ENCODE data around the gene MARF1. TPM values are rescaled to one million over a fixed set of nuclear protein-coding genes. Genes with fewer than 3 reads are reported as not detected.

The MARF1 gene
- total RNA-seq, 1 experiment from 2014 or later, result 68.1 TPM

DNA sequence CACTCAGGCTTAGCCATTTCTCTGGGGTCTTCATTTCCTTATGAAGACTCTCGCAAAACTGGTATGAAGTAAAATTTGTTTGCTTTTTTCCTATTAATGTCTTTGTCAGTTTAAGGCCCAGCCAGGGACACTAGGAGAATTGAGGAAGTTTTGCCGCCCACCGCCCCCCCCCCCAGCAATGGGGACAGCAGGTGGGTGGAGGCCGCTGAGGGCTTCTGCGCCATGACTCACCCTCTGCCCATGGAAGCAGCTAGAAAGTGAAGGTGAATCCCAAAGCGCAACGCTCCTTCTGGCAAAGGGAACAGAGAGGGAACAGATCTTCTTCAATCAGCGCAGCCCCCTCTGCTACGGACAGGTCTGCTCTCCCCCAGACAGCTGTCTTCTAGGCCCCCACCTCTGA is 49.7 kb downstream of the MARF1 start:
- peaks cover 20% of the 10 kb centered on the region for H3K36me3 ChIP-seq (ENCODE audit: low read depth)
- DNase-seq, result no peak
- intact Hi-C loops (cut with micrococcal nuclease; ENCODE audit: unreplicated experiment), result no loop called here
- no peak overlapping the region for H2AFZ ChIP-seq
- H3K9me3 ChIP-seq (ENCODE audit: insufficient read depth, low read depth), result no peaks in the 10 kb centered on the region
- no peaks in the 10 kb centered on the region for H3K9me2 ChIP-seq (ENCODE audit: insufficient read depth)
- H3F3A ChIP-seq (ENCODE audit: insufficient read depth, low read depth), result peaks cover 48% of the 10 kb centered on the region
- no peak overlapping the region for H3K4me3 ChIP-seq
- ChIA-PET POLR2A (ENCODE audit: unreplicated experiment) (no interaction called here), CTCF (no interaction called here)
- TF ChIP-seq EZH2 (IDR thresholded peaks at IDR 0.05; ENCODE audit: low read depth), result no peak
- TF ChIP-seq, protein P1, sequence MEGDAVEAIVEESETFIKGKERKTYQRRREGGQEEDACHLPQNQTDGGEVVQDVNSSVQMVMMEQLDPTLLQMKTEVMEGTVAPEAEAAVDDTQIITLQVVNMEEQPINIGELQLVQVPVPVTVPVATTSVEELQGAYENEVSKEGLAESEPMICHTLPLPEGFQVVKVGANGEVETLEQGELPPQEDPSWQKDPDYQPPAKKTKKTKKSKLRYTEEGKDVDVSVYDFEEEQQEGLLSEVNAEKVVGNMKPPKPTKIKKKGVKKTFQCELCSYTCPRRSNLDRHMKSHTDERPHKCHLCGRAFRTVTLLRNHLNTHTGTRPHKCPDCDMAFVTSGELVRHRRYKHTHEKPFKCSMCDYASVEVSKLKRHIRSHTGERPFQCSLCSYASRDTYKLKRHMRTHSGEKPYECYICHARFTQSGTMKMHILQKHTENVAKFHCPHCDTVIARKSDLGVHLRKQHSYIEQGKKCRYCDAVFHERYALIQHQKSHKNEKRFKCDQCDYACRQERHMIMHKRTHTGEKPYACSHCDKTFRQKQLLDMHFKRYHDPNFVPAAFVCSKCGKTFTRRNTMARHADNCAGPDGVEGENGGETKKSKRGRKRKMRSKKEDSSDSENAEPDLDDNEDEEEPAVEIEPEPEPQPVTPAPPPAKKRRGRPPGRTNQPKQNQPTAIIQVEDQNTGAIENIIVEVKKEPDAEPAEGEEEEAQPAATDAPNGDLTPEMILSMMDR (conservative IDR thresholded peaks at IDR 0.05), result no peak
- no TSS peak for BruUV-seq (replicated peaks)
- no peaks in the 10 kb centered on the region for H4K20me1 ChIP-seq (ENCODE audit: insufficient read depth)
- H3K27me3 ChIP-seq (ENCODE audit: insufficient read depth, low read depth), result no peaks in the 10 kb centered on the region
- H3K4me1 ChIP-seq (replicated peaks; ENCODE audit: insufficient read depth), result peaks cover 43% of the 10 kb centered on the region
- H3K79me2 ChIP-seq (ENCODE audit: low read depth), result no peaks in the 10 kb centered on the region
- peak overlapping the region; percentile 99 for H3K27ac ChIP-seq
- H3K4me2 ChIP-seq, result no peak overlapping the region

DNA sequence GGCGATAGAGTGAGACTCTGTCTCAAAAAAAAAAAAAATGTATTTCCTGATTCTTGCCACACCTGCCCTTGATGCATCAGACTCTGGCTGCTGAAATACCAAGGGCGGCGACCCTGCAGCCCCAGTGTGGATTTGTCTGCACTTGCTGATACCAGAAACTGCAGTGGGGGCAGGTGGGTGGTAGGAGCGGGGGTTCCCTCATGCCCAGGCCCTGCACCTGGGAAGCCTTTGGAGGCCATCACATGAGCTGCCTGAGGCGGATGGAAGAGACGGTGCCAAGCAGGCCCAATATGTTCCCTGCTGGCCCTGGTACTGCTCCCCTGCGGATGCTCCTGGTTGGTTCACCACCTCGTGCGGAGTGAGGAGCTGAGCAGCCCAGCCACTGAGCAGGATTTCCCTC is 50.6 kb downstream of the MARF1 start:
- Histone ChIP-seq H3K9me3 (ENCODE audit: insufficient read depth, low read depth) (no peaks in the 10 kb centered on the region), H3K4me3 (no peak overlapping the region), H3K27ac (peak overlapping the region; percentile 99), H3K4me2 (no peak overlapping the region), H3K27me3 (ENCODE audit: insufficient read depth, low read depth) (no peaks in the 10 kb centered on the region), H3K4me1 (replicated peaks; ENCODE audit: insufficient read depth) (peaks cover 43% of the 10 kb centered on the region), H3F3A (ENCODE audit: insufficient read depth, low read depth) (peaks cover 48% of the 10 kb centered on the region), H4K20me1 (ENCODE audit: insufficient read depth) (no peaks in the 10 kb centered on the region), H3K9me2 (ENCODE audit: insufficient read depth) (no peaks in the 10 kb centered on the region), H3K79me2 (ENCODE audit: low read depth) (no peaks in the 10 kb centered on the region), H3K36me3 (ENCODE audit: low read depth) (peaks cover 24% of the 10 kb centered on the region), H2AFZ (no peak overlapping the region)
- ChIA-PET CTCF (no interaction called here), POLR2A (ENCODE audit: unreplicated experiment) (no interaction called here)
- TF ChIP-seq, protein P1 (conservative IDR thresholded peaks at IDR 0.05), result no peak
- TF ChIP-seq EZH2 (IDR thresholded peaks at IDR 0.05; ENCODE audit: low read depth), result no peak
- DNase-seq, result peak in 1 of 2 experiments; percentile 40
- BruUV-seq (replicated peaks), result no TSS peak
- intact Hi-C loops (cut with micrococcal nuclease; ENCODE audit: unreplicated experiment), result no loop called here

DNA sequence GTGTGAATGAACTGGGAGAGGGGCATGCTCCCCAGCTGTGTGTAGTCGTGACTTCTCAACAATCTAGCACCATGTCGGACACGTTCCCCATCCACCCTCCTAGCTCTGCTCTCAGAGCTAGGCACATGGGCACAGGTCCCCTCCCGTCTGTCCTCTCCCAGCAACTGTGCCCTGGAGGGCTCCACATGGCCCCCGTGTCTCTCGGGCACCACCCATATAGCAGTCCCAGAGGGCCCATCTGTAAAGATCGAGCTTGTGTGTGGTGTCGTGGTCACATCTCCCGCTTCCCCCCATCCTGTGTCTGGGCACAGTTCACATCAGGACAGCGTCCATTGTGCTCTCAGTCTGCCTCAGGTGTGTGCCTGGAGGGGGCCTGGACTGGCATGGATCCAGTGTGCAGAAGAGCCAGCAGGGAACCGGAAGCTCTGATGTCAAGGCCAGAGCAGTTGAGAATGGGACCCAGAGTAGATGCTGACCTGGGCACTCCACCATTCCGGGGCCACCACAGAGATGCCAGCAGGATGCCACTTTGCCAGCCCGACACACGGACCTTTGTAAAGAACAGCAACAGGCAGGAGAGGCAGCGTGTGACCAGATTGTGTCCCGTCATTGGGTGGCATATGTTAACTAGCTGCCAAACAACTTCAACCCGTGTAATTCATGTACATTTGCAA is 55.7 kb downstream of the MARF1 start:
- TF ChIP-seq EZH2 (IDR thresholded peaks at IDR 0.05; ENCODE audit: low read depth), result no peak
- TF ChIP-seq, protein P1 (conservative IDR thresholded peaks at IDR 0.05), result no peak
- CTCF ChIA-PET, result no interaction called here
- no peak overlapping the region for H2AFZ ChIP-seq
- peaks cover 35% of the 10 kb centered on the region for H3F3A ChIP-seq (ENCODE audit: insufficient read depth, low read depth)
- no peaks in the 10 kb centered on the region for H3K79me2 ChIP-seq (ENCODE audit: low read depth)
- H3K27me3 ChIP-seq (ENCODE audit: insufficient read depth, low read depth), result no peaks in the 10 kb centered on the region
- BruUV-seq (replicated peaks), result no TSS peak
- H4K20me1 ChIP-seq (ENCODE audit: insufficient read depth), result no peaks in the 10 kb centered on the region
- H3K4me3 ChIP-seq, result no peak overlapping the region
- POLR2A ChIA-PET (ENCODE audit: unreplicated experiment), result no interaction called here
- peaks cover 15% of the 10 kb centered on the region; the same call in 1 of the 2 replicates for H3K9me3 ChIP-seq (ENCODE audit: insufficient read depth, low read depth)
- no peak overlapping the region for H3K4me2 ChIP-seq
- no peak overlapping the region for H3K27ac ChIP-seq
- intact Hi-C loops (cut with micrococcal nuclease; ENCODE audit: unreplicated experiment), result no loop called here
- H3K9me2 ChIP-seq (ENCODE audit: insufficient read depth), result no peaks in the 10 kb centered on the region
- H3K36me3 ChIP-seq (ENCODE audit: low read depth), result peaks cover 7% of the 10 kb centered on the region; the same call in 1 of the 2 replicates
- no peak for DNase-seq
- H3K4me1 ChIP-seq (replicated peaks; ENCODE audit: insufficient read depth), result peaks cover 42% of the 10 kb centered on the region
